Middle frontal gyrus (tissue), 1 donor: ENCODE measurements around the gene VGLL1.
A peak's percentile ranks its signal among the peaks of the same experiment; 100 is the strongest.

Source experiments
- DNase-seq: peaks from one replicate; pipeline ENCODE4 v3.0.0-alpha.2; 2015; ENCODE audit warnings: low spot score; ENCODE audit errors: extremely low spot score

VGLL1 gene

DNA sequence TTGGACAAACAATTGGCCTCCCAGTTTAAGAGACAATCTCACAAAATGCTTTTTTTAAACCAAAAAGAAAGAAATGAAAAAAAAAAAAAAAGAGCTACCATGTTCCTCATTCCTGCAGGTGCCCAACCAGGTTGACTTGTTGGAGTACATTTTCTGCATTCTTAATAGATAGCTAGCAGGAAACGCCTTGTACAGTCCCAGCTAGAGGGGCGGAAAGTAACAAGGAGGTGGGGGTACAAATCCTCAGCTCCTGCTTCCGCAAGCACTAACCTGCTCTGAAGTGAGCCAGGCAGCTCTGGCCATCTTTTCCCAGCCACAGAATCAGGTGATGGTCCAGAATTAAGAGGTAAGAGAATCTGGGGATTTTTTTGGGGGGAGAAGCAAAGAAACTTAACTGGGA, at the start of gene VGLL1:
Gene VGLL1 (plus strand): TSS at position 265 of the 400 bp plus-strand sequence. CDS start 3,806 bp downstream, outside the sequence.
- no peak for DNase-seq

DNA sequence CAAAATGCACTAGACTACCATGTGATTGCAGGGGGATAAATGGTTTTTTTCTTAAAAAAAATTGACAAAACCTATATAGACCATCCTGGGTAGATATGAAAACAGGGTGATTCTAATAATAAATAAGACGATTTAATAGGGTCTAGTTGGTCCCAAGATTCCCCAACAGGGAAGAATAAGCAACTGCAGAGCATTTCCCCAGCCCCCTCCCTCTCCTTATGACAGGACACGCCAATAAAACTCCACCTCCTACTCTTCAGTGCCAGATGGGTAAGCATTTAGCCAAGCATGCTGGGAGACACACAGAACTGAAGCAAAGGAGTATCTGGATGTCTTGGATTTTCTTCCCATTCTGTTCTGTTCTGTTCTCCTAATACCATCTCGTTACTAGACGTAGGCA, 44.4 kb upstream of the VGLL1 start, which contains the start of gene BRS3:
Gene BRS3 (plus strand): TSS at position 301 of the 400 bp plus-strand sequence. CDS start 168 bp downstream, outside the sequence.
- no peak for DNase-seq

DNA sequence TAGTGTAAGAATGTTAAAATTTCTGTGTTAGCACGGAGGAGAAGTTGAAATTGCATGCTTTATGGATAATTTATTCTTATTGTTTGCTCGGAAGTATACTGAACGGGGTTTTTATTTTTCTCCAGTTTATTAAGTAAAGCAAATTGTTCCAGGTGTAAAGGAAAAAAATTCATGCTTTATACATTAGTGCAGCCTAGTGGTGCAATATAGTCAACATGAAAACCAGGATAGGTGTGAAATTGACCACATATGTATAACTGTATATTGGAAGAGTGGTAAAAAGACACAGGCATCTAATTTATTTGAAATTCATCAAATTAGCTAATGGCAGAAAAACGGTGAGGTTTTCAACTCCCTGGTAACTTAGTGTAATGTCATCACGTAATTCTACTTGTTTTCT, 43.3 kb upstream of the VGLL1 start:
- DNase-seq: no peak

DNA sequence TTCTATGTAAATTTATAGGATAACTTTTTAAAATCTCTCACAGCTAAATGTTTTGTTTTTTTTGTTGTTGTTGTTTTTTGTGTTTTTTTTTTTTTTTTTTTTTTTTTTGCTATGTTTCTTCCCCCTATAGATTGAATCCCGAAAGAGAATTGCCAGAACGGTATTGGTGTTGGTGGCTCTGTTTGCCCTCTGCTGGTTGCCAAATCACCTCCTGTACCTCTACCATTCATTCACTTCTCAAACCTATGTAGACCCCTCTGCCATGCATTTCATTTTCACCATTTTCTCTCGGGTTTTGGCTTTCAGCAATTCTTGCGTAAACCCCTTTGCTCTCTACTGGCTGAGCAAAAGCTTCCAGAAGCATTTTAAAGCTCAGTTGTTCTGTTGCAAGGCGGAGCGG, 40.2 kb upstream of the VGLL1 start:
- DNase-seq: no peak

GRCh38 chrX:136493011-136493410, 39.0 kb upstream of the VGLL1 start:
- DNase-seq: no peak

GRCh38 chrX:136495043-136495442, 37.0 kb upstream of the VGLL1 start:
- no peak for DNase-seq

DNA sequence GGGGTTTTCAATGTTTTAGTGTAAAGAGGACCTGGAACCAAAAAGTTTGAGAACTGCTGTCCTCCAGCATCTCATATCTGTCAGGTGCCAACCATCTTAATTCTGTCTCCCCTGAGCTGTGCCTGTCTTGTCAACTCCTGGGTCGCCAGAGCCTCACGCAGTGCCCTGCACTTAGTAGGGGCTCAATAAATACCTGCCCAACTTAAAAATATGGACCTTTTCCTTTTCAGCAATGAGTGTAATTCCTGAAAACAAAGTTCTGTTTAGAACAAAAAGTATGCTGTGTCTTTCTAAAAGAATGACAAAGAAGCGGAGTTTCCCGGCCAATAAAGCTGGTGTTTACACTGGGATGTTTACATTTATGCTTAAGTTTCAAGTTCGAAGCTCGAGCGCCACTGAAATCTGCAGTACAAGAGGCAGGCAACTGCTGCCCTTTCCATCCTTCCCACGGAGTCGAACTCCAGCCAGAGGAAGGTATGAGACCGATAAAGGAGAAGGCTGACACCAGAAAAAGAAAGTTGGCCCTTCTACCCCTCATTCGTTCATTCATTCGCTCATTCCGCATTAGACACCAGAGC, 35.7 kb upstream of the VGLL1 start:
- no peak for DNase-seq

- DNase-seq: peak; percentile 39
These were observed 35.1 kb upstream of the VGLL1 start for GRCh38 chrX:136496764-136497555.

- no peak for DNase-seq
These were observed 34.4 kb upstream of the VGLL1 start, which contains the start of gene HTATSF1 for GRCh38 chrX:136497556-136498052. Gene HTATSF1 (plus strand): TSS chrX:136497592. CDS start chrX:136497685, 93 bp downstream.

- no peak for DNase-seq
These were observed 12.9 kb upstream of the VGLL1 start for GRCh38 chrX:136519069-136519468.

DNA sequence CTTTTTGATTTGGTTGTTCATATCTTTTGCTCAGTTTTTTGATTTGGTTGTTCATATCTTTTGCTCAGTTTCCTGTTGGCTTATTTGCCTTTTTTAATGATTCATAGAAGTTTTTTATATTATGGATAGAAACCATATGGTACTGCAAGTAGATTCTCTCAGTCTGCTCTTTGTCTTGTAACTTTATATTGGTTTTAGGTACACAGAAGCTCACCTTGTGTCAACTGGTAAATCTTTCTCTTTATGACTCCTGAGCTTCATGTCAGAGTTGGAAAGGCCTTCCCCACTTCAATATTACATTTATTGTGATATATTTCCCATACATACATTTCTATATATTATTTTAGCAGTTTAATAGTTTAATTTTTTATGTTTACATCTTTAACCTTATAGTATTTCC, 8.2 kb upstream of the VGLL1 start:
- DNase-seq: no peak

DNA sequence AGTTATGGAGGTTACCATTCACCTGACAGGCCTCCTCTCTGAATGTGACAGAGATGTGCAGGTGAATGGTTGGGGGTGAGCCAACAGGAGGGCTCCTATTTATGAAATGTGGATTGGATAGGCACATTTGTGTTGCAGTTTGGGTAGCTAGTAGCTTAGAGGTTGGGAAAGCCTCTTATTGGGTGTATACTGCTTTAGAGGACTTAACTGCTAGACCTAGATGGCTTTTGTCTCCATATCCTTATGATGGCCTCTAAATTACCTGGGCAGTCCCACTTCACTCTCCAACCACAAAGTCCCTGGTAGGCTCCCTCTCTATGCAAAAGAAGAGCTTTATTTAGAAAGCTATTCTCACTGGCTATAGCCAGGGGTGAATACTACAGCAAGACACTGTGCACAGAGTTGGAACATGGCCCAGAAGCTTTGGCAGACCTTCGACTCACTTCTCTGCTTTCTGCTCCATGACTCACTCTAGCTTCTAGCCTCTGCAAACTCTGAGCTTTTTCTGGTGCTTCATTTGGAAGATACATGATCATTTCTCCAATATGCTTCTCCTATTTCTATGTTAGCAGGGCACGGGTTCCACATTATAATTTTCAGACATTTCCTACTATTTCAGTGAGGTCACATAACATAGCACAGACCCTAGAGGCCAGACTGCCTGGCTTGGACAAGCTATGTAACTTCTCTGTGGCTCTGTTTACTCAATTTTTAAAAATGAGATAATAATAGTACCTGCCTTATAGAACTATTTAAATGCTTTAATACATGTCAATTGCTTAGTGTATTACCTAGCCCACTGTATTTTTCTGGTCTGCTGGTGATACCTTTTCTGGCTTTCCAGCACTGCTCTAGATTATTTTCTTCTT, 6.0 kb upstream of the VGLL1 start:
- no peak for DNase-seq

DNA sequence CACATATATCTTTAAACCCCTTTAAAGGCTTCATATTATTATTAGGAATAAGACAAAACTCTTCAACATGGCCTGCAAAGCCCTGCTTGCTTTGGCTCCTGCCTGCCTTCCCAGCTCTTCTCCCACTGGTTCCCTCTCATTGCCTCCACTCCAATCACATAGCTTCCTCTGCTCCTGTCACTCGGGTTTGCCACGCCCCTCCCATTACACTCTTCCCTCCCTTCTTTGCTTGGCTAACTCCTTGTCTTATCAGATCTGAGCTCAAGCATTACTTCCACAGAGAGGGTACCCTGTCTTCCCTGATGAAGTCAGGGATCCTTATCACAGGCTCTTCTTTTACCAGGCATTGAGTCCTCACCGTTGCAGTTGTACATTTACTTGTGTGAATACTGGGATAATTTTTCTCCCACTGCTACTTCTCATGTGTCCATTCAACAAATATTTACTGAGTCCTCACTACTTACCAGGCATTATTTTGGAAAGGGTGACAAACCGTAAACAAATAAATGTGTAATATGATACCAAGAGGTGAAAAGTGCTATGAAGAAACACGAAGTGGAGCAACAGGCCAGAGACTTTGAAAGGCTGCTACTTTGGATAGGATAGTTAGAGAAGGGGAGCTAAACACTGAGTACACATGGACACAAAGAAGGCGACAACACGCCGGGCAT, 3.2 kb upstream of the VGLL1 start:
- no peak for DNase-seq

DNA sequence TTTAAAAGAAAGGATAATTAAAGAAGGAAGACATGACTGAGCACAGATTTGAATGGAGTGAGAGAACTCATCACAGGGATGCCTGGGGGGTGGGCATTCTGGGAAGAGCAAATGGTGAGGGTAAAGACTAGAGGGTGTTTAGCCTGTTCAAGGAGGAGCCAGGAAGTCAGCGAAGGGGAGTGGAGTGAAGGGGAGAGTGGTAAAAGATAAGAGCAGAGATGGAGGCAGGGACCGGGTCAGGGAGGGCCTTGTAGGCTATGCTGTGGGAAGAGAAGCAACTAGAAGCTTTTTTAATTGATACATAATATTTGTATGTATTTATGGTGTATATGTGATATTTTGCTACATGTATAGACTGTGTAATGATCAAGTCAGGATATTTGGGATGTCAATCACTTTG, 2.2 kb upstream of the VGLL1 start:
- no peak for DNase-seq

DNA sequence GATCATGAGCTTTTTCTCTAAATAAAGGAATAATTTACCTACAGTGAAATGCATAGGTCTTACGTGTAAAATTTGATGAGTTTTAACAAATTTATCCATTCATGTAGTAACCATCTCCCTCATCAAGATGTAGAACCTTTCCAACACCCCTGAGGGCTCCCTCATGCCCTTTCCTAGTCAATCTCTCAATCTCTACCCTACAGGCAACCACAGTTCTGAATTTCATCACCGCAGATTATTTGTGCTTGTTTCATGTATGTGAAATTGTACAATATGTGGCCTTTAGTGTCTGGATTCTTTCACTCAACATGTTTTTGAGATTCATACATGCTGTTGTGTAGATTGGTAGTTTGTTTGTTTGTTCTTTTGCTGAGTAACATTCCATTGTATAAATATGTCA, 2.1 kb downstream of the VGLL1 start:
- no peak for DNase-seq

GRCh38 chrX:136538811-136539210, 6.8 kb downstream of the VGLL1 start:
- DNase-seq: no peak

DNA sequence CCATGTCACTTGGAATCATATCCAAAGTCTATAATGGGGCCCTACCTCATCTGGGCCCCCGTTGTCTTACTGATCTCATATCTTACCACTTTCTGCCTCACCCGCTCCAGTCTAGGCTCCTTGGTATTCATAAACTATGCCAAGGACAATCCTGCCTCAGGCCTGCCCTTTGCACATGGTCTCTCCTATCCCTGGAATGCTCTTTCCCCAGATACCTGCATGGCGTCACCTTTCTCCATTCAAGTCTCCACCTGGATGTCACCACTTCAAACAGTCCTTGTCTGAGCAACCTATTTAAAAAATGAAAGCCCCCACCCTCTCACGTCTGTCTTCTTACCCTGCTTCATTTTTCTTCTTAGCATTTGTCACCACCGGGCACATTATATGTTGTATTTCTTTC, 8.2 kb downstream of the VGLL1 start:
- no peak for DNase-seq

- no peak for DNase-seq
These were observed 9.3 kb downstream of the VGLL1 start for GRCh38 chrX:136541294-136541693.

DNA sequence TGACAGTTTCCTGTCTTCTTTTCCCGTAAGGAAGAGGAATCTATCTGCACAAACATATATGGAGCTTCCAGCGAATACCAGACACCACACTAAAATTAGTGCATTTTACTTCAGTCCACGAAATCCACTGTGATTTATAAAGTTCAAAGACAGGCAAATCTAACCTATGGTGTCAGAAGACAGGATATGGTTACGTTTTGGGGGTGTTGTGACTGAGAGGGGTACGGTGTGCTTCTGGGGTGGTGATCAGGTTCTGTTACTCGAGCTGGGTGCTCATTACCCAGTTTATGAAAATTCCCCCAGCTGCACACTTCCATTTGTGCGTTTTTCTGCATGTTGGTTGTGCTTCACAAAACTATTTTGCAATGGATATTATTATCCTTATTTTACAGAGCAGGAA, 10.3 kb downstream of the VGLL1 start:
- no peak for DNase-seq

DNA sequence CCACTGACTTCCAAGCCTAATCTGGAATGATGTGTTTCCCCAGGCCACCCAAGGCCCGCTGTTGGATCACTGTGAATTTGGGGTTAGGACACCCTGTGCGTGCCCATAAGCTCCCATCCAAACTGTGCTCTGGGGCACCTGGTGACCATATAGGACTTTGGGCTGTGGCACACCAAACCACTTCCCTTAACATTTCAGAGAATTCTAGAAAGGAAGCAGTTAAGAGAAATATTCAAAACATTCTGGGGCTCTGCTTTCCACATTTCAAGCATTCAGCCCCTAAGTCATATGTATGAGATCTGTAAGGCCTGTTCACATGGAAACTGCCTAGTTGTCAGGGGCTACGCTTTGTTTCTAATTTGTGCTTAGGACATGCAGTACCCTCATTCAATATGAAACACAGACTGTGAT, 14.4 kb downstream of the VGLL1 start:
- DNase-seq: no peak

DNA sequence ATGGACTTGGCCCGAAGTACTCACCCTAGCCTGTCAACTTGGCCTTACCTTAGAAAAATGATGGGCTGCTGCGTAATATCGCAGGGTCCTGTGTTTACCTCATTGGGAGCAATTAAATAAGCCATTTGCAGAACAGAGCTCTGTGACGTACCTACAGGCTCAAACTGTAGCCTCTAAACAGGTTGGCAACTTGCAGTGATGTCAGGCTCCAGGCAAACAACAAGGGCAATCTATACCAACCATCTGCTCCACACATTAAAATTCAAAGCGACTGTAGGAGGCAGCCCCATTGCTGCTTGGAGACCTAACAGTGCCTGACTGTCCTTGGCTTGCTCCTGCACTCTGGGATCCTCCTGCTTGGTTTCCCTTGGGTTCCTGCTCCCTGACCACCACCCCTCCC, 17.2 kb downstream of the VGLL1 start:
- DNase-seq: no peak
